Measurements from ENCODE around the gene ZNF326. TPM values are rescaled to one million over a fixed set of nuclear protein-coding genes. Genes with fewer than 3 reads are reported as not detected.

ZNF326 gene
- total RNA-seq, 4 donors from 2014 or later, result 10.8 to 34.1 (median 17.0) TPM

DNA sequence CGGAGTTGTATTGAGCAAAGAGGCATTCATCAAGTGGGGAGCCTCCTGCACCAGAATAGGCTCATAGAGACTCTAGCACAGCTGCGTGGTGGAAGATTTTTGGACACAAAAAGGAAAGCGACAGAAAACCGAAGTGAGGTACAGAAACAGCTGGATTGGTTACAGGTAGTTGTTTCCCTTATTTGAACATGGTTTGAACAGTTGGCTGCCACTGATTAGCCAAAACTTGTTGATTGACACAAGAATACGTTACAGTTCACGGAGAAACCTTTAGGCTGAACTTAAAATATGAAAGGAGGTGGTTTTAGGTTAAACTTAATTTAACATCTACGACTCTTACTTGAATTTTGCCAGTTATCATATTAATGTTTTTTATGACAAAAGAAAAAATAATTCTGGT, 89.1 kb downstream of the ZNF326 start:
- Histone ChIP-seq H3K36me3 (no peaks in the 10 kb centered on the region), H3K4me1 (no peaks in the 10 kb centered on the region), H3K4me3 (no peak overlapping the region), H3K27ac (no peak overlapping the region), H3K9me3 (no peaks in the 10 kb centered on the region), H3K27me3 (no peaks in the 10 kb centered on the region)
- TF ChIP-seq, protein P1, sequence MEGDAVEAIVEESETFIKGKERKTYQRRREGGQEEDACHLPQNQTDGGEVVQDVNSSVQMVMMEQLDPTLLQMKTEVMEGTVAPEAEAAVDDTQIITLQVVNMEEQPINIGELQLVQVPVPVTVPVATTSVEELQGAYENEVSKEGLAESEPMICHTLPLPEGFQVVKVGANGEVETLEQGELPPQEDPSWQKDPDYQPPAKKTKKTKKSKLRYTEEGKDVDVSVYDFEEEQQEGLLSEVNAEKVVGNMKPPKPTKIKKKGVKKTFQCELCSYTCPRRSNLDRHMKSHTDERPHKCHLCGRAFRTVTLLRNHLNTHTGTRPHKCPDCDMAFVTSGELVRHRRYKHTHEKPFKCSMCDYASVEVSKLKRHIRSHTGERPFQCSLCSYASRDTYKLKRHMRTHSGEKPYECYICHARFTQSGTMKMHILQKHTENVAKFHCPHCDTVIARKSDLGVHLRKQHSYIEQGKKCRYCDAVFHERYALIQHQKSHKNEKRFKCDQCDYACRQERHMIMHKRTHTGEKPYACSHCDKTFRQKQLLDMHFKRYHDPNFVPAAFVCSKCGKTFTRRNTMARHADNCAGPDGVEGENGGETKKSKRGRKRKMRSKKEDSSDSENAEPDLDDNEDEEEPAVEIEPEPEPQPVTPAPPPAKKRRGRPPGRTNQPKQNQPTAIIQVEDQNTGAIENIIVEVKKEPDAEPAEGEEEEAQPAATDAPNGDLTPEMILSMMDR (IDR thresholded peaks at IDR 0.05), result no peak
- TF ChIP-seq POLR2AphosphoS5 (IDR thresholded peaks at IDR 0.05) (no peak), EP300 (IDR thresholded peaks at IDR 0.05) (no peak), POLR2A (IDR thresholded peaks at IDR 0.05) (no peak)
- 89% methylated on average over 7 of the region's 7 CpGs for WGBS
- no peak for DNase-seq (ENCODE audit: low spot score in 2 of 2)

Other genes starting within 250 kb of the ZNF326 start
- gene LRRC8D, start 174.1 kb upstream of the ZNF326 start, total RNA-seq, result 10 to 100 TPM; 11.7 to 24.8 (median 21.6) TPM

Measured in suprapubic skin (tissue), 4 donors.